A549 (cell line): ENCODE data around the gene CCDC77. TPM values are rescaled to one million over a fixed set of nuclear protein-coding genes. Genes with fewer than 3 reads are reported as not detected.
A peak's percentile ranks its signal among the peaks of the same experiment; 100 is the strongest.

Experiments
- ATAC-seq, 2 experiments: fragments of 200-7000 bp in 1 of 2; fragments of >200 bp in 1 of 2; cut with Nextera tagmentation in 1 of 2; cut with Tn5 transposase in 1 of 2; 3 replicates each; pipeline versions ENCODE4 v1.8.0 to v1.9.1; 2018 to 2020; ENCODE audit warnings: mild to moderate bottlenecking in 1 of 2, moderate library complexity in 1 of 2
- CTCF ChIA-PET: fragments of 300-600 bp; sonication (Branson Sonifier 250); formaldehyde crosslinking; extraction: SDS; loops from one replicate; lab custom pipeline; 2021; ENCODE audit warnings: antibody characterized with exemption, inconsistent platforms; lab: Yijun Ruan, JAX
- POLR2A ChIA-PET: fragments of 350-600 bp; formaldehyde crosslinking; extraction: SDS; loops from one replicate; lab custom pipeline; 2021; ENCODE audit warnings: antibody characterized with exemption, inconsistent platforms; lab: Yijun Ruan, JAX
- DNase-seq, 2 experiments: peaks; one replicate each; pipeline versions ENCODE4 v3.0.0 to v3.0.0-alpha.2; 2011 to 2016; ENCODE audit warnings: low read depth in 1 of 2, low spot score in 1 of 2
- FAIRE-seq: peaks from 2 replicates; lab custom pipeline; 2011; peaks lifted over from hg19 to GRCh38; lab: Jason Lieb, UNC
- H3K27ac ChIP-seq, 2 experiments: fragments of >200 bp; sonication (Bioruptor Twin); formaldehyde crosslinking; 3 replicates each; pipeline ENCODE4 v1.5.1; 2016 to 2017
- H3K4me1 ChIP-seq: fragments of >200 bp; sonication (Bioruptor Twin); formaldehyde crosslinking; 3 replicates; pipeline ENCODE4 v1.6.1; 2016
- H3K4me2 ChIP-seq: fragments of >200 bp; sonication (Bioruptor Twin); formaldehyde crosslinking; 3 replicates; pipeline ENCODE4 v1.6.1; 2016
- H3K4me3 ChIP-seq: fragments of >200 bp; sonication (Bioruptor Twin); formaldehyde crosslinking; 3 replicates; pipeline ENCODE4 v1.5.1; 2016
- H3K9me3 ChIP-seq: fragments of >200 bp; sonication (Bioruptor Twin); formaldehyde crosslinking; 3 replicates; pipeline ENCODE4 v1.6.1; 2016
- BCL3 ChIP-seq: fragments of >200 bp; sonication (Bioruptor Twin); formaldehyde crosslinking; IDR thresholded peaks from 3 replicates; pipeline ENCODE4 v1.6.1; 2016
- BHLHE40 ChIP-seq: IDR thresholded peaks from 2 replicates; pipeline ENCODE4 v1.6.1; 2012; ENCODE audit warnings: low read depth, low read length, inconsistent platforms
- CEBPB ChIP-seq, 2 experiments: fragments of >200 bp in 1 of 2; sonication (Bioruptor Twin) in 1 of 2; formaldehyde crosslinking in 1 of 2; IDR thresholded peaks; 2 replicates each; pipeline ENCODE4 v1.6.1; 2012 to 2016
- CHD4 ChIP-seq: fragments of 200-600 bp; sonication (generic); IDR thresholded peaks from 2 replicates; pipeline ENCODE4 v1.6.1; 2016; ENCODE audit warnings: antibody characterized with exemption, mild to moderate bottlenecking, borderline replicate concordance
- EHMT2 ChIP-seq: fragments of 200-600 bp; sonication (generic); IDR thresholded peaks from 2 replicates; pipeline ENCODE4 v1.6.1; 2016; ENCODE audit warnings: antibody characterized with exemption, low read depth, mild to moderate bottlenecking, moderate library complexity
- EP300 ChIP-seq, 2 experiments: fragments of >200 bp; sonication (Bioruptor Twin); formaldehyde crosslinking; IDR thresholded peaks; 2 replicates in 1 of 2; 3 replicates in 1 of 2; pipeline ENCODE4 v1.6.1; 2016 to 2017
- GATA3 ChIP-seq: IDR thresholded peaks from 2 replicates; pipeline ENCODE4 v1.6.1; 2012; ENCODE audit warnings: borderline replicate concordance
- HDAC2 ChIP-seq: fragments of 200-600 bp; sonication (generic); IDR thresholded peaks from 2 replicates; pipeline ENCODE4 v1.6.1; 2016
- JUNB ChIP-seq: fragments of >200 bp; sonication (Bioruptor Twin); formaldehyde crosslinking; IDR thresholded peaks from 2 replicates; pipeline ENCODE4 v1.6.1; 2016
- KDM5A ChIP-seq: fragments of 200-600 bp; sonication (generic); IDR thresholded peaks from 2 replicates; pipeline ENCODE4 v1.6.1; 2016; ENCODE audit warnings: antibody characterized with exemption, mild to moderate bottlenecking
- MAFK ChIP-seq: fragments of 450-650 bp; IDR thresholded peaks from 2 replicates; pipeline ENCODE4 v1.6.1; 2014; ENCODE audit not compliant: partially characterized antibody
- NPAS2 ChIP-seq: fragments of 250-450 bp; sonication (Bioruptor Pico); IDR thresholded peaks from 2 replicates; pipeline ENCODE4 v1.8.0; 2022; ENCODE audit warnings: mild to moderate bottlenecking, moderate library complexity, borderline replicate concordance
- PHF8 ChIP-seq: fragments of 200-600 bp; sonication (generic); IDR thresholded peaks from 2 replicates; pipeline ENCODE4 v1.6.1; 2016; ENCODE audit warnings: low read depth, mild to moderate bottlenecking, antibody characterized with exemption, moderate library complexity, borderline replicate concordance
- POLR2A ChIP-seq: IDR thresholded peaks from 2 replicates; pipeline ENCODE4 v1.6.1; 2012; ENCODE audit warnings: mild to moderate bottlenecking, low read length
- RAD21 ChIP-seq, 2 experiments: fragments of >200 bp in 1 of 2; sonication (Bioruptor Twin) in 1 of 2; formaldehyde crosslinking in 1 of 2; IDR thresholded peaks in 1 of 2; conservative IDR thresholded peaks in 1 of 2; 2 replicates in 1 of 2; 3 replicates in 1 of 2; pipeline ENCODE4 v1.6.1; 2012 to 2018; ENCODE audit warnings: inconsistent platforms in 1 of 2
- REST ChIP-seq: fragments of 200-600 bp; sonication (generic); IDR thresholded peaks from 2 replicates; pipeline ENCODE4 v1.6.1; 2016; ENCODE audit warnings: antibody characterized with exemption, mild to moderate bottlenecking, moderate library complexity
- RNF2 ChIP-seq: fragments of 200-600 bp; sonication (generic); IDR thresholded peaks from 2 replicates; pipeline ENCODE4 v1.6.1; 2016; ENCODE audit warnings: low read depth, mild to moderate bottlenecking, antibody characterized with exemption, moderate library complexity, borderline replicate concordance
- SMC3 ChIP-seq: fragments of >200 bp; sonication (Bioruptor Twin); formaldehyde crosslinking; IDR thresholded peaks from 3 replicates; pipeline ENCODE4 v1.6.1; 2018; ENCODE audit warnings: inconsistent platforms
- SREBF2 ChIP-seq: fragments of 450-650 bp; IDR thresholded peaks from 2 replicates; pipeline ENCODE4 v1.6.1; 2014; ENCODE audit warnings: mild to moderate bottlenecking, moderate library complexity
- ZC3H11A ChIP-seq: fragments of 450-650 bp; IDR thresholded peaks from 2 replicates; pipeline ENCODE4 v1.6.1; 2014; ENCODE audit warnings: antibody characterized with exemption, mild to moderate bottlenecking
- ZFP36 ChIP-seq: fragments of 450-650 bp; IDR thresholded peaks from 2 replicates; pipeline ENCODE4 v1.6.1; 2014; ENCODE audit warnings: borderline replicate concordance; ENCODE audit not compliant: partially characterized antibody
- ZNF302 ChIP-seq: fragments of 250-450 bp; sonication (Bioruptor Pico); IDR thresholded peaks from 2 replicates; pipeline ENCODE4 v1.9.0; 2021; ENCODE audit warnings: inconsistent platforms, mild to moderate bottlenecking, moderate library complexity
- ZSCAN20 ChIP-seq: fragments of 250-450 bp; sonication (Bioruptor Pico); IDR thresholded peaks from 2 replicates; pipeline ENCODE4 v1.8.0; 2022; ENCODE audit warnings: mild to moderate bottlenecking, moderate library complexity
- WGBS: methylation state at CpG from one replicate; pipeline ENCODE4 v1.1.6; 2017; ENCODE audit errors: missing lambda C conversion rate; 5-methylcytosine and 5-hydroxymethylcytosine counted together
- polyA plus RNA-seq, 4 experiments: library from polyadenylated mRNA; depleted of rRNA in 3 of 4; stranded (reverse); fragments of >200 nt; fragmentation: RNase III in 1 of 4; extraction: RNeasy Plus Mini Kit Qiagen cat#74134 plus additional on column Dnase treatment in 1 of 4; gene quantifications; 2 replicates in 3 of 4; 3 replicates in 1 of 4; pipeline ENCODE4 v1.2.3, GENCODE V29; 2011 to 2017
- TF ChIP-seq, protein P1 (sequence below): IDR thresholded peaks from 2 replicates; pipeline ENCODE4 v1.6.1; 2012; ENCODE audit warnings: low read depth, borderline replicate concordance
- TF ChIP-seq, protein P2 (sequence below): fragments of 150-350 bp; IDR thresholded peaks from 2 replicates; pipeline ENCODE4 v1.6.1; 2014; ENCODE audit warnings: low read depth, mild to moderate bottlenecking, low read length

The CCDC77 gene
- polyA plus RNA-seq, 2 of the 4 experiments (the other 2 are of a cell fraction) = 15.4 to 23.1 TPM

GRCh38 chr12:482061-482460 lies 80.6 kb downstream of the CCDC77 start:
- ATAC-seq (no peak), FAIRE-seq (no peak), DNase-seq (no peak)
- 62% methylated on average over 3 of the region's 3 CpGs for WGBS
- ChIA-PET CTCF (interaction anchor here (1.2 to 9.9 kb wide), 5 partner anchors 20 to 65 kb away, joined by 3 to 46 read pairs (median 3); no protein-coding TSS in a partner anchor), POLR2A (interaction anchor here (0.6 kb wide), 1 partner anchor 57 kb away, joined by 5 read pairs; no protein-coding TSS in a partner anchor)
- H3K4me1 ChIP-seq = no peaks in the 10 kb centered on the region
- H3K27ac ChIP-seq = no peak overlapping the region
- no peak overlapping the region for H3K4me2 ChIP-seq
- no peak overlapping the region for H3K4me3 ChIP-seq
- H3K9me3 ChIP-seq = no peaks in the 10 kb centered on the region
- TF ChIP-seq, protein P1, sequence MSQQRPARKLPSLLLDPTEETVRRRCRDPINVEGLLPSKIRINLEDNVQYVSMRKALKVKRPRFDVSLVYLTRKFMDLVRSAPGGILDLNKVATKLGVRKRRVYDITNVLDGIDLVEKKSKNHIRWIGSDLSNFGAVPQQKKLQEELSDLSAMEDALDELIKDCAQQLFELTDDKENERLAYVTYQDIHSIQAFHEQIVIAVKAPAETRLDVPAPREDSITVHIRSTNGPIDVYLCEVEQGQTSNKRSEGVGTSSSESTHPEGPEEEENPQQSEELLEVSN = no peak
- no peak for TF ChIP-seq ZFP36
- no peak for TF ChIP-seq SMC3
- no peak for TF ChIP-seq POLR2A
- TF ChIP-seq EP300 (IDR thresholded peaks at IDR 0.05) = no peak
- no peak for TF ChIP-seq REST
- TF ChIP-seq ZNF302 (CRISPR knock-in tag) = no peak

DNA sequence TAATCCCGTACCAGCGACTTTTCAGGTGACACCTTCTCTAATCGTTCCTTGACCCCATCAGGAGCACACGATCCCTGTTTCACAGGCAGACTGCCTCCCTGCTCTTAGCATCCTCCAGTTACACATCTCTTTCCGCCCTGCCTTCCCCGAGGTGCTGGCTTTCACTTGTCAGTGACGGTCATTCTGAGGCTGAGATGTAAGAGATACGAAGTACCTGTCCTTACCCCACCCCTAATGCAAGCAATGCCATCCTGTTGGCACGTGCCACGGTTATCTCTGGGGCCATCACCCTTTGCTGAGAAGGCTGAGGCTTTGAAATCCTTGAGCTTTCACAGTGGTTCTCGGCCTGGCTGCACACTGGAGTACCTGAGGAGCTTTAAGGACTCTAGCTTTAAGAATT lies 82.7 kb downstream of the CCDC77 start:
- H3K4me2 ChIP-seq = no peak overlapping the region
- 0 out of 3 replicates have a peak, but pooled peaks cover 3% of the 10 kb centered on the region for H3K4me1 ChIP-seq
- FAIRE-seq = no peak
- no peaks in the 10 kb centered on the region for H3K9me3 ChIP-seq
- WGBS = 21% methylated on average over 11 of the region's 11 CpGs
- H3K4me3 ChIP-seq = no peak overlapping the region
- POLR2A ChIA-PET = no interaction called here
- ATAC-seq = 0 out of 6 replicates have a peak, but pooled peaks of 1 of the 2 experiments have one; percentile 16
- CTCF ChIA-PET = interaction anchor here (5.9 to 9.9 kb wide), 2 partner anchors 41 to 63 kb away, joined by 23 to 46 read pairs; no protein-coding TSS in a partner anchor
- TF ChIP-seq GATA3 = no peak
- TF ChIP-seq CHD4 = no peak
- TF ChIP-seq JUNB = no peak
- TF ChIP-seq BCL3 = no peak
- TF ChIP-seq, protein P2, sequence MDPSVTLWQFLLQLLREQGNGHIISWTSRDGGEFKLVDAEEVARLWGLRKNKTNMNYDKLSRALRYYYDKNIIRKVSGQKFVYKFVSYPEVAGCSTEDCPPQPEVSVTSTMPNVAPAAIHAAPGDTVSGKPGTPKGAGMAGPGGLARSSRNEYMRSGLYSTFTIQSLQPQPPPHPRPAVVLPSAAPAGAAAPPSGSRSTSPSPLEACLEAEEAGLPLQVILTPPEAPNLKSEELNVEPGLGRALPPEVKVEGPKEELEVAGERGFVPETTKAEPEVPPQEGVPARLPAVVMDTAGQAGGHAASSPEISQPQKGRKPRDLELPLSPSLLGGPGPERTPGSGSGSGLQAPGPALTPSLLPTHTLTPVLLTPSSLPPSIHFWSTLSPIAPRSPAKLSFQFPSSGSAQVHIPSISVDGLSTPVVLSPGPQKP = no peak
- no peak for TF ChIP-seq MAFK
- TF ChIP-seq ZSCAN20 (CRISPR knock-in tag) = no peak
- TF ChIP-seq EP300 (IDR thresholded peaks at IDR 0.05) = no peak
- TF ChIP-seq RAD21 (conservative IDR thresholded peaks at IDR 0.05 in 1 of 2, IDR thresholded peaks at IDR 0.05 in 1 of 2) = no peak
- TF ChIP-seq PHF8 = no peak
- no peak for TF ChIP-seq RNF2
- no peak for TF ChIP-seq NPAS2 (CRISPR knock-in tag)
- TF ChIP-seq BHLHE40 = no peak
- TF ChIP-seq ZFP36 = no peak
- no peak for TF ChIP-seq KDM5A
- no peak for TF ChIP-seq SREBF2
- TF ChIP-seq CEBPB (IDR thresholded peaks at IDR 0.05) = no peak
- TF ChIP-seq ZC3H11A = no peak
- no peak for TF ChIP-seq EHMT2
- no peak for TF ChIP-seq HDAC2
- H3K27ac ChIP-seq = no peak overlapping the region
- DNase-seq = no peak
